ENCODE data around the gene ZBTB16. TPM values are rescaled to one million over a fixed set of nuclear protein-coding genes. Genes with fewer than 3 reads are reported as not detected.

ZBTB16 gene
- total and polyA plus RNA-seq, 2 experiments from 2014 or later, result 0.29 to 1.4 TPM

DNA sequence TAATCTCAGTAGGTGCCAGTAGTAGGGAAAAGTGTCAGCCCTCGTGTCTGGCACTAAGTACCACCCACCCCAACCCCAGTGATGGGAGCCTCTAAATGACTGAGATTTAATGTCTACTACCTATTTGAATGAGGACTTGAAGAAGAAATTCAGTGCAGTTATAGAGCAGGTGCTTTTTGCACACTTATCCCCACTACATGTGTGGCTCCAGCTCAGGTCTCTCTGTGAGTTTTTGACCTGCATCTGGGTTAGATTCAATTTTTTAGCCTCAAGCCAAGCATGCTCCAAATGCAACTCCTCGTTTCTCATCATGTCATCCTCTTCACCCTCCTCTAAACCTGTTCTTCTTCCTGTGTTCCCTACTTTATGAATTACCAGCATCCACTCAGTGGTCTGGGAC lies 211.8 kb downstream of the ZBTB16 start:
- H3K27me3 ChIP-seq (ENCODE audit: insufficient read depth), result no peaks in the 10 kb centered on the region
- TF ChIP-seq ZNF462 (CRISPR knock-in tag; IDR thresholded peaks at IDR 0.05) (no peak), ZNF331 (CRISPR knock-in tag; IDR thresholded peaks at IDR 0.05; ENCODE audit: low read depth) (no peak), NANOG (IDR thresholded peaks at IDR 0.05; ENCODE audit: borderline replicate concordance) (no peak), ZNF114 (CRISPR knock-in tag; IDR thresholded peaks at IDR 0.05) (no peak), STAT1 (IDR thresholded peaks at IDR 0.05; ENCODE audit: unreplicated experiment) (no peak)
- TF ChIP-seq, protein P1, sequence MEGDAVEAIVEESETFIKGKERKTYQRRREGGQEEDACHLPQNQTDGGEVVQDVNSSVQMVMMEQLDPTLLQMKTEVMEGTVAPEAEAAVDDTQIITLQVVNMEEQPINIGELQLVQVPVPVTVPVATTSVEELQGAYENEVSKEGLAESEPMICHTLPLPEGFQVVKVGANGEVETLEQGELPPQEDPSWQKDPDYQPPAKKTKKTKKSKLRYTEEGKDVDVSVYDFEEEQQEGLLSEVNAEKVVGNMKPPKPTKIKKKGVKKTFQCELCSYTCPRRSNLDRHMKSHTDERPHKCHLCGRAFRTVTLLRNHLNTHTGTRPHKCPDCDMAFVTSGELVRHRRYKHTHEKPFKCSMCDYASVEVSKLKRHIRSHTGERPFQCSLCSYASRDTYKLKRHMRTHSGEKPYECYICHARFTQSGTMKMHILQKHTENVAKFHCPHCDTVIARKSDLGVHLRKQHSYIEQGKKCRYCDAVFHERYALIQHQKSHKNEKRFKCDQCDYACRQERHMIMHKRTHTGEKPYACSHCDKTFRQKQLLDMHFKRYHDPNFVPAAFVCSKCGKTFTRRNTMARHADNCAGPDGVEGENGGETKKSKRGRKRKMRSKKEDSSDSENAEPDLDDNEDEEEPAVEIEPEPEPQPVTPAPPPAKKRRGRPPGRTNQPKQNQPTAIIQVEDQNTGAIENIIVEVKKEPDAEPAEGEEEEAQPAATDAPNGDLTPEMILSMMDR (conservative IDR thresholded peaks at IDR 0.05; ENCODE audit: low read depth in 2 of 2), result no peak
- ATAC-seq, result no peak
- H3K4me2 ChIP-seq, result no peak overlapping the region
- no peak overlapping the region for H3K4me3 ChIP-seq
- H3K9me2 ChIP-seq (ENCODE audit: insufficient read depth), result peaks cover 4% of the 10 kb centered on the region; the same call in 1 of the 2 replicates
- no peaks in the 10 kb centered on the region for H3F3A ChIP-seq (replicated peaks; ENCODE audit: low read depth)
- H3K4me1 Mint-ChIP-seq, result no peaks in the 10 kb centered on the region; the same call in 2 of the 3 replicates
- no peaks in the 10 kb centered on the region for H3K79me2 ChIP-seq (replicated peaks; ENCODE audit: insufficient read depth)
- no peak overlapping the region for H3K27ac Mint-ChIP-seq
- H3K4me3 Mint-ChIP-seq, result no peak overlapping the region
- no peak for DNase-seq (ENCODE audit: low spot score)
- H3K9me3 Mint-ChIP-seq, result no peaks in the 10 kb centered on the region
- H3K36me3 Mint-ChIP-seq (ENCODE audit: low read depth), result no peaks in the 10 kb centered on the region
- H4K20me1 ChIP-seq (replicated peaks; ENCODE audit: insufficient read depth), result no peaks in the 10 kb centered on the region
- H2AFZ ChIP-seq, result no peak overlapping the region
- H3K36me3 ChIP-seq (ENCODE audit: insufficient read depth), result no peaks in the 10 kb centered on the region
- H3K27me3 Mint-ChIP-seq (ENCODE audit: insufficient read depth, low read depth, poor library complexity), result no peaks in the 10 kb centered on the region
- no peaks in the 10 kb centered on the region for H3K4me1 ChIP-seq (ENCODE audit: insufficient read depth)
- H3K27ac ChIP-seq (ENCODE audit: low read depth), result no peak overlapping the region

Data from GM23338 (cell line).